Lower leg skin (tissue), 3 donors: ENCODE measurements around the gene ZNF74.

Experiments used
- CTCF ChIP-seq, 3 donors: fragments of 450-650 bp; IDR thresholded peaks; one replicate each; pipeline ENCODE4 v1.5.1; 2016; ENCODE audit warnings: antibody characterized with exemption in 3 of 3, mild to moderate bottlenecking in 3 of 3, moderate library complexity in 2 of 3
- POLR2A ChIP-seq, 2 donors: fragments of 450-650 bp; IDR thresholded peaks; one replicate each; pipeline ENCODE4 v1.6.1; 2016 to 2017; ENCODE audit warnings: antibody characterized with exemption in 2 of 2, mild to moderate bottlenecking in 1 of 2, moderate library complexity in 1 of 2

- no peak for TF ChIP-seq CTCF (IDR thresholded peaks at IDR 0.05)
- no peak for TF ChIP-seq POLR2A (IDR thresholded peaks at IDR 0.05)
Observed at GRCh38 chr22:20391222-20391621, 2.7 kb upstream of the ZNF74 start.
